LNCaP clone FGC (cell line): Measurements from ENCODE around the gene PTPN20.

Source experiments
- DNase-seq: peaks from one replicate; pipeline ENCODE4 v3.0.0-alpha.2; 2011; ENCODE audit warnings: low read depth
- H3K4me3 ChIP-seq: 2 replicates; pipeline ENCODE4 v1.5.1; 2011; ENCODE audit warnings: mild to moderate bottlenecking, low read depth, low read length, control low read depth
- CTCF ChIP-seq: IDR thresholded peaks from 2 replicates; pipeline ENCODE4 v1.5.1; 2012; ENCODE audit warnings: mild to moderate bottlenecking; ENCODE audit not compliant: control insufficient read depth, insufficient read depth; ENCODE audit errors: extremely low read depth

Gene PTPN20

DNA sequence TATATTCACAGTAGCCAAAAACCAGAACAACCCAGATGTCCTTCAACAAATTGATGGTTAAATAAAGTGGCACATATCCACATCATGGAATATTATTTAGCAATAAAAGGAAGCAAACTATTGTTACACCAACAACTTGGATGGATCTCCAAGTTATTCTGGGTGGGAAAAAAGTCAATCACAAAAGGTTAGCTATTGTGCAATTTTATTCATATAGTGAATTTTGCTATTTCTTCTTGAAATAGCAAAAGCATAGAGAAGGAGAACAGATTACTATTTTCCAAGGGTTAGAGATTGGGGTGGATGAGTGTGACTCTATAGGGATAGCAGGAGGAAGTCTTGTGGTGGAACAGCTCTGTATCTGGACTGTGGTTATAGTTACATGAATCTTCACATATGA, 87.0 kb downstream of the PTPN20 start:
- no peak for TF ChIP-seq CTCF
- no peak for DNase-seq
- H3K4me3 ChIP-seq = no peak overlapping the region

GRCh38 chr10:46998595-46998994, 87.4 kb downstream of the PTPN20 start:
- no peak for DNase-seq
- no peak for TF ChIP-seq CTCF
- H3K4me3 ChIP-seq = no peak overlapping the region

DNA sequence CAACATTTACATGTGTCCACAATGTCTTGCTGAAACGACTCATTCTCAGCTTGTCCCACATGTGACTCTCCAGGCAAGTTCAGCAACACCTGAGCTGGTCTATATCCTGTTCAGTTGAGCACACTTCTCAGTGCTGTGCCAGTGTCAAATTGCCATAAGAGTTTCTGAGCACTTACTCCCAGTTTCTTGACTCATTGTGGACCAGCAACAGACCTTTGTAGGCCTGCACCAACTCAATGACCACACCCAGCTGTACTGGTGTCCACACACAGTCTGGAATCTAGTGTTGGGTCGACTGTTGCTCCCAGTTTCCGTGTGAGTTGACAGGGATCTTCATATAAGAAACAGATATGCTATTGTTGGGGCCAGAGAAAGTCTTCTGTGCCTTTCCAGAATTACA, 88.0 kb downstream of the PTPN20 start:
- TF ChIP-seq CTCF = no peak
- DNase-seq = no peak
- no peak overlapping the region for H3K4me3 ChIP-seq

- no peak overlapping the region for H3K4me3 ChIP-seq
- TF ChIP-seq CTCF = no peak
- no peak for DNase-seq
Observed at GRCh38 chr10:47008769-47009168, 97.5 kb downstream of the PTPN20 start.

GRCh38 chr10:47009215-47009838, 98.1 kb downstream of the PTPN20 start:
- peak; percentile 8 for DNase-seq
- H3K4me3 ChIP-seq = no peak overlapping the region
- no peak for TF ChIP-seq CTCF

GRCh38 chr10:47010036-47010435, 98.8 kb downstream of the PTPN20 start:
- no peak overlapping the region for H3K4me3 ChIP-seq
- no peak for DNase-seq
- TF ChIP-seq CTCF = no peak

DNA sequence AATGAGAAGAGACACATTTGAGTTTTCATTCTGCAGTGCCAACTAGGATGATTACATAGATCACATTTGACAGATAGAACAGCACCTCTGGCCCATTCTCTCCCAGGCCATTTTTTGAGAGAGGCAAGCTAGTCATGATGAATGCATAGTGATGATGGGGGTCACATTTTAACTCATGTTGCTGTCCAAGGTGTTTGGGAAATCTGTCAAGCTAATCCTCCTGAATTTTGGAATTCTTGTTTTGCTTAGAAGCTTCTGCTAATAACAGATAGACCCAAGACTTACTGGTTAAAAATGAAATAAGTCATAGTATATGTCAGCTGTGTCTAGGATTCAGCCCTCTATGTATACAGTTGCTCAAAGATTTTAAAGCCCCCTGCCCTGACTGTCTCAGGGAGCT, 101.0 kb downstream of the PTPN20 start:
- no peak overlapping the region for H3K4me3 ChIP-seq
- DNase-seq = no peak
- TF ChIP-seq CTCF = no peak
